Measurements from ENCODE around the gene RALGPS1. TPM values are rescaled to one million over a fixed set of nuclear protein-coding genes. Genes with fewer than 3 reads are reported as not detected.

The RALGPS1 gene
- total and polyA plus RNA-seq, 2 of the 13 experiments (the other 11 are each of a cell fraction or from before 2014, with no cell fraction given): 3.7 to 6.5 TPM

GRCh38 chr9:127089631-127090081 lies 175.1 kb downstream of the RALGPS1 start (continued):
- no peak for TF ChIP-seq REST (IDR thresholded peaks at IDR 0.05; ENCODE audit: borderline replicate concordance in 1 of 2, low read depth in 1 of 2, low read length in 2 of 2)
- no peak for TF ChIP-seq GMEB1 (CRISPR knock-in tag; IDR thresholded peaks at IDR 0.05; ENCODE audit: borderline replicate concordance)
- TF ChIP-seq PRDM15 (CRISPR knock-in tag; IDR thresholded peaks at IDR 0.05): no peak
- no peak for TF ChIP-seq TP53 (CRISPR knock-in tag; conservative IDR thresholded peaks at IDR 0.05)
- no peak for TF ChIP-seq ZBTB2 (CRISPR knock-in tag; IDR thresholded peaks at IDR 0.05; ENCODE audit: low read depth)
- no peak for TF ChIP-seq CEBPB (IDR thresholded peaks at IDR 0.05; ENCODE audit: borderline replicate concordance, low read depth, low read length)
- no peak for TF ChIP-seq RFX5 (IDR thresholded peaks at IDR 0.05; ENCODE audit: low read depth, low read length)
- no peak for TF ChIP-seq GPBP1L1 (CRISPR knock-in tag; IDR thresholded peaks at IDR 0.05)
- TF ChIP-seq BRD4 (CRISPR knock-in tag; IDR thresholded peaks at IDR 0.05): no peak

All from HepG2 (cell line).